Retina (tissue), 1 donor: ENCODE results near the gene AMD1.

Experiments
- DNase-seq: peaks from one replicate; pipeline ENCODE4 v3.0.0-alpha.2; 2016

The AMD1 gene

GRCh38 chr6:110939429-110940200, 65.0 kb downstream of the AMD1 start:
- DNase-seq: no peak

- no peak for DNase-seq
Measured at GRCh38 chr6:110944681-110945151, 70.1 kb downstream of the AMD1 start.
